Ecto neural progenitor cell (in vitro differentiated cells): ENCODE data around the gene NXPH1.

Experiments used
- DNase-seq: peaks from one replicate; pipeline ENCODE4 v3.0.0-alpha.2; 2018; ENCODE audit warnings: low spot score

NXPH1 gene

DNA sequence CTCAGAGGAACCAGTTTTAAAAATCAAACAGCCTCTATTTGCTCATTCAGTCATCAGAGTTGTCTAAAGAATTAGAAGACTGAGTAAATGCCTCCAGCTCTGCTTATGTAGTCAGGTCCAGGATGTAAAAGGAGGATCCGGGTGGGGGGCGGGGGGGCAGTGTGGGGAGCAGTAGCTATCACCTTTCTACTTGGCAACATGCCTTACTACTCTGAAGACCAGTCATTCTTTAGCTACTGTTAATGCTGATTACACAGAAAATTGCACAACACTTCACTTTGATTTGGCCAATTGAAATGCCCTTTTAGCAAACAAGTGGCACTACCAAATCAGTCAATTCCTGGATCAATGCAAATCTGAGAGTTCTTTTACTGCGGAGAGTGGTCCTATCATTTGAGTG, 164.2 kb downstream of the NXPH1 start:
- DNase-seq = no peak

DNA sequence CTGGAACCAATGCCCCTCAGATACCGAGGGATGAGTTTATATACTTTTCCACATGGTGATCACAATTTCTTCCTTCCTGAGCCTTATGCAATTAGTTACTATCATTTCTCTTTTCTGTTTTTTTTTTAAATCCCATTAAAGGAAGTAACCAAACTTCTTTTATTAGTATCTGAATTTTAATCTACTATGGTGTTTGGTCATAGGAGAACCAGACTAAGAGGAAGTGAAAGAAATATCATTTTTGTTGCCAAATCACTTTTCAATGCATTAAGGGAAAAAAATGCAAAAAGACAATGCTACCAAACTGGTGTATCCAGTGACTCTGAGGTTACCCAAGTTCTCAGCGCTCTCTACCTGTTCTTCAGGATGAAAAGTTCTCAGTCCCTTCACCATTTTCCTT, 167.7 kb downstream of the NXPH1 start:
- DNase-seq = no peak

DNA sequence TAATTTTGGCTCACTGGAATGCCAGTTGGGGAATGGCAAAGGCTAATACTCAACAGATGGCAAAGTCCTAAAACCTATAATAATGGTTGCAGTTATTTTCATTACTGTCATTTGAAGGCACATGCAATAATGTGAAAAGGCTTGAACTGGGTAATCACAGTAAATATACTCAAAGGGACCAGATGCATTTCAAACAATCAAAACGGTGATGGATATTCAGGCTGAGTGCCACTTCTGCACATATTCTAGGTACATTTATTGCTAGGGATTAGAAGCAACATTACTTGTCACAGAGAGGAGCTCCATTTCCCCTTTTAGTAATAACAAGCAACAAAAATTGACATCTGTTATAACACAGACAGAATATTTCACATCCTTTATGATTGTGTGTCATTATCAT, 171.8 kb downstream of the NXPH1 start:
- DNase-seq = no peak

DNA sequence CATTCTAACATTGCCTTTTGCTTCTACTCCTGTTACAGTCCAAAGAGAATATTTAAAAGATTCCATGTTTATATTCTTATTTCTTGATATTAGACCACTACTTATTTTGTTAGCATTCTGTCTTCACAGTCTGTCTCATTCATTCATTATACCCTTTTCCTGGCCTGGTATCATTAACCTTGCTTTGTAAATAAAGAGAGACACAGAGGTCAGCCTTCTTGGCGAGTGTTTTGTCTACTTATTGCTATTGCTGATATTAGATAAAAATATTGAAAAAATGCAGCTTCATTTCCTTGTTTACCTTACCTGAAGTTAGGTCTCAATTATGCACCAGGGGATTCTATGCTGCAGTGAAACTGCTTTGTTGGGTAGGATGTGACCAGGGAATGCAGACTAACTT, 179.2 kb downstream of the NXPH1 start:
- no peak for DNase-seq

DNA sequence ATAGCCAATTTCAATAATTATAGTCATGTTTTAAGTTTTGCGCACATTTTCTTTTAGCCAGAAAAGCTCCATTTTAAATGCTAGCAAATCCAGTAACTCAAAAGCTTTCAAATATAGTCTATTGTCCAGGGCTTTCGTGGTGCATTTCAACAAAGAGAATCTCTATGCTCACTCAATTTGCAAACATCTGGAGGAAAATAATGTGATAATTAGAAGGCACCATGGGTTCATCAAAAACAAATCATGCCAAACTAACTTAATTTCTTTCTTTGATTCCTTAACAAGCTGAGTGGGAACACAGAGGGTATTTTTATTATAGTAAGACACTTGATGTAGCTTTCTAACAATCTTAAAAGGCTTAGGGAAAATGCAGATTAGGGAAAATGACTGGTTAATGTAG, 179.8 kb downstream of the NXPH1 start:
- DNase-seq = no peak

DNA sequence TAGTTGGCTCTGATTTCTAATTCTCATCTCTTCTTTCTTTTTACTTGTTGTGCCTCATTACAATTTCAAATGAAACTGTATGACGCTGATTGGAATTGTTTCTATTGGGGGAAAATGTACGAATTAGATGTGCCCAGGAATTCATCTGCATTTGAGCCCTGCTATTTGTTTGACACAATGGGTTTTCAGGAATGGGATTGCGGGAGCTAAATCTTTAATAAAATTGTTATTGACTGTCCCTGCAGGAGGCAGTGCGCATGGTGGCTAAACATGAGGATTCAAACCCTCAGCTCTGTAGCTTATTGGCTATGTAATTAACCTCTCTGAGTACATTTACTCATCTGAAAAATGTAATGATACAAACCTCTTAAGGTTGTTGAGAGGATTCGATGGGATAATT, 181.6 kb downstream of the NXPH1 start:
- no peak for DNase-seq

DNA sequence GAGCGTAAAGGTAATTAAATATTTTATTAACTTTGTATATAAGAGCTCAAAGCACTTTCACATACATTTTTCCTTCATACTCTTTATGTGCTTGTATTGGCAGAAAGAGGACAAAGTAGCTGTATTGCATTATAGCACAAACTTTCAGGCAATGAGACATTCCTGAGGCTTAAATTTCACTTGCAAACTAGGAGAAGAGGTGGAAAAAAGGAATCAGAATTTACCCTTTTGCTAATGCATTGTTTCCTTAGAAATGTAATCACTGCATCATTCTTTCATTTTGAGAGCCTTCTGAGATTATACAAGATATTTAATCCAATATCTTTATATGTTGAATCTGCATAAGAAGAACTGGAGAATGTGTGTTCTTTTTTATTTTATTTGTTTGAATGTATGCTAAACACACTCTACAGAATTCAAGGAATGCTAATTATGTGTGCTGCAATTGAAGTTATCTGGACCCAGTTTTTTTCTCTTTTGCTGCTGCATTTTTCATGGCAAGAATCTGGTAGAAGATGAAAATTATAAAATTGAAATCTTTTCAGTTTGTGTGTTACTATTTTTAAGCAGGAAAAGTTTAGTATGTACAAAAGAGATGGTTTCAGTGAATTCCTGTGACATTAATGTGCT, 185.1 kb downstream of the NXPH1 start:
- DNase-seq = no peak

DNA sequence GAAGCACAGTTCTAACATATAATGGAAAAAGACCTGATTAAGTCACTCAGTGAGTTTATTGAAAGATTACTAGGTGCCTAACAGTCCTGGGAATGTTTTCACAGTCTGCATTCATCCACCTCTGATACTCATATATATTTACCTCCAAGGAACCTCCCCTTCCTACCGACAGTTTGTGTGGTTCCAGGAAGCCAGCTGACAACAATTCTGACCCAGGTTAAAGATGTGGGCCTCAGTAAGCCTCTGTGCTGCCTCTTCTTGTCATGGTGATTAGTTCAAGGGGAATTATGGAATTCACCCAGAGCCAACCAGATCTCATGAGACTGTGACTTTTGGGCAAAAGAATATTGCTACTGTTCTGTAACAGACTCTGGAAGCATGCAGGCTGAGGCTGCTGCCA, 186.8 kb downstream of the NXPH1 start:
- no peak for DNase-seq

DNA sequence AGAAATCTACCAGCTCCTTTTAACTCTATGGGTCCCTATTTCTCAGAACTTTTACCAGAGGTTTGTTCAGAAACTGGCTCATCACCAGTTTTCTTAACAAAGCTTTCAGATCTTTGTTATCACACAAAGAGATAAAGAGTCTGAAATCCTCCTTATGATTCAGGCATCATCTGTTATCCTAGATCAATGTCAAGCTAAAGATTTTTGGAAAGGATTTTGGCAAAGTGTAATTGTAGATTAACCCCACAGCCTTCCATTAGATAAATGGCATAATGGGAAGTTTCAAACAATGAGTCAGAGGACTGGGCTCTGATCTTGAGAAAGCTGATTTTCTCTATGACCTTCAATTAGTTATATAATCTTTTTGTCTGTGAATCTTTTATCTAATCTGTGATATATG, 192.2 kb downstream of the NXPH1 start:
- no peak for DNase-seq

DNA sequence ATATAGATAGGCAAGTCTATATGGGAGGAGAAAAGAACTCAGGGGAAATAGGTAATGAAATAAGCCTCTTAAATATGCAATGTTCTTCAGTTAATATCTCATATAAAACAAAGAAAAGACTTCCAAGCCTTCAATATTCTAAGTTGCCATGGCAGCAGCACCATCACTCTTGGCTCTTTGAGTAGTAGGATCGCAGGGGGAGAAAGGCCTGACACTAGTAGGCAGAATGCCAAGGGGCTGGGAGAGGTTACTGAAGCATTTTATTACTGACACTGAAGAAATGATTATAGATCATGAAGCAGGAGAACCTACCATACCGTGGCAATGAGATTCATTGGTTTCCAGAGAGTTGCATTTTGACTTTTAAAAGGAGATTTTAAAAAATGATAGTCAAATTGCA, 193.9 kb downstream of the NXPH1 start:
- DNase-seq = no peak

DNA sequence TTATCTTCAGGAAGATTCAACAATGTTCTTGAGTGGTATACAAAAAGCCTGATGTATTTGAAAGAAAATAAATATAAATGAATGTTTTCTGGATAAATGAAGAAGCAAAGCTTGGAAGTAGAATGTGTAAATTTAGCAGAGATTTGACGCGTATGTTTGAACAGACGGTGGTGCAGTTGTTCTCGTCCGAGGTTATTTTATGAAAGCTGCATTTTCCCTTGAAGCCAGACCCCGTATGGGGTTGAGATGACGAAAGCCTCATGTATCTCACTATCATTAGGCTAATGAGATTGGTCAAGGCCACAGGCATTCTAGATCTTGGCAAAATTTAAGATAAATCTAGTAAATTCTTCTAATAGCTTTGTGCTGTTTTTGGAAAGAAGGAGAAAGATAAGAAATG, 195.2 kb downstream of the NXPH1 start:
- no peak for DNase-seq

DNA sequence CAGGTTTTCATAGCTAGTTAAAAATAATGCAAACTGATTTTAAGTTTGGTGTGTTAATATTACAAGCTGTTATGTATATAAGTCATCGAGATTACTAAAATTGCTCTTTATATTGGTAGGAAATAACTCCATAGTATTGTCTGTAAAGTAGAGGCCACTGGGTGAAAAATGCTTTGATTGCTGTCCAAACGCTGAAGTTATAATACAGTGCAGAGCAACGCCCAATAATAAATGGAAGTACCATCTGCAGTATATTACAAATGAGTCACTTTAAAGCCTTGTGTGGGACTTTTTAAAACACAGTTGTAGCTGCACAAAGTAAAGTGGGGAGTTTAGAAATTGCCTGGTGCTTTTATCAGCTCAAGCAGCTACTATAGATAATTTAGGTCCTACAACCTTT, 196.1 kb downstream of the NXPH1 start:
- no peak for DNase-seq

DNA sequence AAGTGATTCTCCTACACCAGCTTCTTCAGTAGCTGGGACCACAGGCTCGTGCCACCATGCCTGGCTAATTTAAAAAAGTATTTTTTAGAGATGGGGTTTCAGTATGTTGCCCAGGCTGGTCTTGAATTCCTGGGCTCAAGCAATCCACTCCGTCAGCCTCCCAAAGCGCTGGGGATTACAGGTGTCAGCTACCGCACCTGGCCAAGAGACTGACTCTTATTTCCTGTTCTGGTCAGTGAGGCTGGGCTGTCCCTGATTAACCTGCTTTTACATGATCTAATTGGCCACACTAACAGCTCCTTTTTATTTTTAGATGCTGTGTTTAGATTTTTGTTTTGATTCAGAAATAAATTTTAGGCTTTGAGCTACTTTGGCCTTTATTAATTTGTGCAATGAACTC, 203.9 kb downstream of the NXPH1 start:
- no peak for DNase-seq

DNA sequence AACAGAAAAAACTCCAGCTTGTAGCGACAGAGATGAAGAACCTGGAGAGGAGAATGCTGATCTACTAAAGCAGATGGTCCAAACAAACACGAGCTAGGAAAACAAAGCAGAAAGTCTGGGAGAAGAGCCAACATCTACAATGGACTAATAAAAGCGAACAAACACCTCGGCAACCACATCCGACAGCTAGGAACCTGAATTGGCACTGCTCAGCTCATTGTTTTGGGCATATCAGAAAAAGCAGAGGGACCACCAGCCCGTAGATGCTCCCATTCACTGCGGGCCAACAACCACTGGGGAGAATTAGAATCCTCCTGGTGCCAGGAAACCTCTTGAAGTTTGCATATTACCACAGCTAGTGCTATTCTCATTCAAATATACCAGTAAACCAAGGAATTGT, 204.7 kb downstream of the NXPH1 start:
- no peak for DNase-seq

DNA sequence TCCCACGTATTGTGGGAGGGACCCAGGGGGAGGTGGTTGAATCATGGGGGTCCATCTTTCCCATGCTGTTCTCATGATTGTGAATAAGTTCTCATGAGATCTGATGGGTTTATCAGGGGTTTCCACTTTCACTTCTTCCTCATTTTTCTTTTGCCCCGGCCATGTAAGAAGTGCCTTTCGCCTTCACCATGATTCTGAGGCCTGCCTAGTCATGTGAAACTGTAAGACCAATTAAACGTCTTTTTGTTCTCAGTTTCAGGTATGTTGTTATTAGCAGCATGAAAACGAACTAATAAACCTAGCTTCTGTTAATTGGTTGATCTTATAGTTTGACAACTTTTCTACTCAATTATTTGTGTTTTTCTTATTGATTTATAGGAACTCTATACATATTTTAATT, 206.3 kb downstream of the NXPH1 start:
- no peak for DNase-seq

DNA sequence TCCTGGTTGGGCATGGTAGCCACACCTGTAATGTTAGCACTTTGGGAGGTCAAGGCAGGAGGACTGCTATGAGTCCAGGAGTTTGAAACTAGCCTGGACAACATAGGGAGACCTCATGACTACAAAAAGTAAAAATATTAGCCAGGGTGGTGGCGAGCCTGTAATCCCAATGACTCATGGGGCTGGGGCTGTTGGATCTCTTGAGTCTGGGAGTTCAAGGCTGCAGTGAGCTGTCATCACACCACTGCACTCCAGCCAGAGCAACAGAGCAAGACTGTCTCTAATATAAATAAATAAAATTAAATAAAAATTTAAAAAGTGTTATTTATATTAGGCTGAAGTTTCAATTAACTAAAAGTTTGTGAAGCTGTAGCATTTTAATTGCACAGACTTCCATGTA, 207.3 kb downstream of the NXPH1 start:
- no peak for DNase-seq

DNA sequence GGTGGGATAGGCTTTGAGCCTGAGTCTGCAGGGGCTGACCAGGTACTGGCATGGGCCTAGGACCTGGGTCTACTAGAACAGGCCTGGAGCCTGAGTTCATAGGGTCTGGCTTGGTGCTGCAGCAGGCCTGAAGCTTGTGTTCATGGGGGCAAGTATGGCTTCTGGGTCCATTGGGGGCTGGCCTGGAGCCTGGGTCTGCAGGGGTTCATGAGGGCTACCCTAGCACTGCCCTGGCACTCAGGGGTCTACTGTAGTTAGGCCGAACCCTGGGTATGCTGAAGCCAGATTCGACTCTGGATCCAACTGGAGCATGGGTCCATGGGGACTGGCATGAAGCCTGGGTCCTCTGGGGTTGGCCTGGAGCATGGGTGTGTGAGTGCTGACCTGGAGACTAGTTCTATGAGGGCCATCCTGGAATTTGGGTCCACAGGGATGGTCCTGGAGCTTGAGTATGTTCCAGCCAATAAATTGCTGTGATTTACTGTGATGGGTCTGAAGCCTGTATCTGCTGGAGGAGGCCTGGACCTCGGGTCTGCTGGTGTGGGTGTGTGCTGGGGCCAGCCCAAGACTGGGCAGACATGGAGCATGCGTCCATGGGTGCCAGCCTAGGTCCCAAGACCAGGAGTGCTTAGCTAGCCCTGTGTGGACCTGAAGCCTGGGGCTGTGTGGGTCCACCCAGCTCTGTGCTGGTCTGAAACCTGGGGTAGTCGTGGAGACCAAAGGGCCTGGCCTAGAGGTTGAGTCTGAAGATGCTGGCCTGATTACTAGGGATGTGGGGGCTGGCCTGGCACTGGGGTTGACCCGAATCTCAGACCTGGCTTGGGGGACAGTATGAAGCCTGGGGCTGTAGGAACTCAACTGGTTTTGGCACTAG, 235.5 kb downstream of the NXPH1 start:
- no peak for DNase-seq

DNA sequence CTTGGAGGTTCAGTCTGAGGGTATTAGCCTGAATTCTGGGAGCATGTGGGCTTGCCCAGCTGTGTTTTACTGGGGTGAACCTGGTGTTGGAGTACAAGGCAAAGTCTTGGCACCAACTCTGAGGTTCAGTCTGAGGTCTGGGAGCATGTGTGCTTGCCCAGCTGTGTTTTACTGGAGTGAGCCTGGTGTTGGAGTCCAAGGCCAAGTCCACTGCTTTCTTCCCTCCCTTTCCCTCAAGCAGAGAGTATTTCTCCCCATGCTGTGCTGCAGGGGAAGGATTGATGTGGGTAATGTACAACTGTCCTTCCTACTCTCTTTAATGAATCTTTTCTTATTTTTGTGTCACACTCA, 236.1 kb downstream of the NXPH1 start:
- DNase-seq = no peak

DNA sequence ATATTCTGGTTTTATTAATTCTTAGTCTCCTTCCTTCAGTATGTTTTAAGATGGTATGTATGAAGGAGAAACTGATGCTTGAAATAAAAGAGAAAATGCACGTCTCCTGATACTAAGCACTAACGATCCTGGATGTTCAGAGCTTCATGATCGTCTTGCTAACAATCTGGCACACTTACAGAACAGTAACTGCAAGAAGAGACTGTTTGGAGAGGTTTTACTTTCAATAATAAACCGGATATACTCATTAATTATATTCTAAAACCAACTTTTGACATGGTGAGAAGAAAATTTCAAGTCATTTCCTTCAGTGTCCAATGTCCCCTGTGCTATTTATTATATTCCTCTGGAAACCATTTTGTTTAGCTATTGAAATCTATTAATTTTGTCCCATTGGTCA, 251.0 kb downstream of the NXPH1 start:
- no peak for DNase-seq

DNA sequence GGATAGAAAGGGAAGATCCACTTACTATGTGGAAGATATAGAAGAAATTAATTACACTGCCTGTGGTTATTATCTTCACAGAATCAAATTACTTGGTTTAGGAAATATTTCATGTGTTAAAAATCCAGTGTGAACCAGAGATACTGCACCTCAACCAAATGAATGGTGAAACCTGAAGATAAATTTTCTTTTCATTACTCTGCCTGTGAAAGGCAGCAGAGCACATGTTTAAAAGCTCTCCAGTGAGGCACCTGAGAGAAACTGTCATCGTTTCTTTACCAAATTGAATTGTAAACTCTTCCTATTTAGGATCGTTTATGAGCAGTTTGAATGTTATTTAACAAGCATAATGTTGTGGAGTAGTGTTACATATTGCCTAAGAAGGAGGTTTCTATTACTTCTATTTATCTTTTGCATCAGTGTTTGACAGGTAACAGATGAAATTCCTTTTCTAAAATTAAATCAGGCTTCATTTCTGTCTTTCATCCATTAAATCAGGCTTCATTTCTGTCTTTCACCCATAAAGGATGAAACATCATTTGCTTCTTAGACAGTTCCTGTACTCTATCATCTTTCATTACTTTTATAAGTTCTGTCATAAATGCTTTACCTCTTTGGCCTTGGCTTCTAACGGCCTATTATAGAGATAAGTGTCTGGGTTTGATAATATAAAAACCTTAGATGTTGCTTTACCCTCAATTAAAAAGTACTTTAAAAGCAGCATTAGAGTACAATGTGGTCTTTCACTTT, 266.6 kb downstream of the NXPH1 start:
- DNase-seq = no peak

DNA sequence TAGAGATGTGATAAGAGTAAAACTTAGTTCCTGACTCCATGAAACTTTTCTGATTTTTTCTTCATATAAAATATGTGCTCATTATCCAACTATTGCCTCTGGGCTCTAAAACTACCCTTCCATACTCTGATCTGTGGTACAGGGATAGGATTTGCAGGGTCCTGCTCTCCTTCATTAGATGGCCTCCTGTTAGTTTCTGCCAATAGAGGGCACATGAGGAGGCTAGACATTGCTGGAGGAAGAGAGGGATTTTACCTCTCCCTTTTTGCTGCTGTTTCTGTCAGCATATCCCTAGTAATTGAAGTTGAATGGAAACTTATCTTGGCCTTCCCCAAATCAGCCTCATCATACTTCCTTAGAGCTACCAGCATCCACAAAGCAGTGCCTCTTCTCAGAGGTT, 269.4 kb downstream of the NXPH1 start:
- DNase-seq = no peak

DNA sequence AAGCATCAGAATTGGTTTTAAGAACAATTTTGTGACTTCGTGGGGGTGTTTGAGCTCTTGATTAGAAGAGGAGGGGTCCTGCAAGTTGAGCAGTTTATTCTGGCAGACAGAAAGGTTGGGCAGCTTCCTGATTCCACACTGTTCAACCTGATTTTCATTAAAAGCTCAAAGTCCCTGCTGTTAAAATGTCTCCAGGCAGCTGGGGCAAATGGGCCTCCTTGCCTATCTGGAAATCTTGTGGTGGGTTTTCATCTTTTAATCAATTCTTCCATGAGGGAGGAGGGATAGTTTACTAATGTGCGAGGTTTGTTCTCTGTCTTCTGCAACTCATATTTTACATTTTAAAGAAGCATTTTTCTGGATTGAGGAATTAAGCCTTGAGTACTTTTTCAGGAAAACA, 276.7 kb downstream of the NXPH1 start:
- DNase-seq = no peak

DNA sequence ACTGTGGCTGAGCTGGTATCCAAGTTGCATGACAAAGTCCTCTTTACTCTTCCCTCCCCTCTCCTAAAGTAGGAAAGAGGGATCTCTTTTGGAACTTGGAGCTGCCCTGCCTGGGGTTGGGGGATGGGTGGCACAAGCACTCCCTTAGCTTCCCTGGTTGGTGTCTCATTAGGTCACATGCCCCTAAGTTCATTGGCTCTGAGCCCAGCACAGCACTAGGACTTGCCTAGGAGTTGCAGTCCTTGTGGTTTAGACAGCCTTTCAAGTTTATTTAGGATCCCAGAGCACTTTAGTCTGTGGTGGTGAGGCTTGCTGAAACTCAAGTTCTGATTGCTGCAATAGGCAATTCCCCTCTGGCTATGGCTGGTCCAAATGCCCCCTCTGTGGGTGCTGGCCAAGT, 281.4 kb downstream of the NXPH1 start:
- DNase-seq = no peak
